ENCODE data around the gene ITPRIPL1. TPM values are rescaled to one million over a fixed set of nuclear protein-coding genes. Genes with fewer than 3 reads are reported as not detected.
"Not testable (repeated sequence)": the region's sequence is repeated elsewhere in the genome, so short reads cannot be mapped to it uniquely, and the experiment has no call there.

Gene ITPRIPL1
- total and polyA plus RNA-seq, 8 donors, result 1.3 to 6.1 (median 5.0) TPM

- H3K27ac ChIP-seq, result no peak overlapping the region
- ATAC-seq (no peak), DNase-seq (no peak)
- no peak for TF ChIP-seq CTCF (IDR thresholded peaks at IDR 0.05)
- intact Hi-C loops (cut with DNase I), result no loop called here
- H3K9me3 ChIP-seq, result no peaks in the 10 kb centered on the region
- H3K4me3 ChIP-seq, result no peak overlapping the region
- peaks cover 12 to 100% of the 10 kb centered on the region in 2 donors for H3K36me3 ChIP-seq
- no peaks in the 10 kb centered on the region for H3K4me1 ChIP-seq
- H3K27me3 ChIP-seq, result no peaks in the 10 kb centered on the region
Measured at GRCh38 chr2:96291751-96292150, 33.4 kb upstream of the ITPRIPL1 start.

- H3K27me3 ChIP-seq; ATAC-seq; H3K4me3 ChIP-seq; H3K27ac ChIP-seq; DNase-seq; H3K9me3 ChIP-seq; intact Hi-C loops (cut with DNase I); H3K4me1 ChIP-seq: not testable (repeated sequence)
- peaks cover 4 to 100% of the 10 kb centered on the region in 2 donors for H3K36me3 ChIP-seq
Measured at GRCh38 chr2:96294271-96294670, 30.8 kb upstream of the ITPRIPL1 start.

- no peaks in the 10 kb centered on the region for H3K9me3 ChIP-seq
- H3K4me3 ChIP-seq, result no peak overlapping the region
- TF ChIP-seq CTCF (IDR thresholded peaks at IDR 0.05), result no peak
- peaks cover 0 to 9% of the 10 kb centered on the region in 2 donors for H3K4me1 ChIP-seq
- no peaks in the 10 kb centered on the region for H3K27me3 ChIP-seq
- ATAC-seq (no peak), DNase-seq (no peak)
- H3K36me3 ChIP-seq, result peaks cover 0 to 100% of the 10 kb centered on the region in 2 donors
- intact Hi-C loops (cut with DNase I), result no loop called here
- no peak overlapping the region for H3K27ac ChIP-seq
Measured at GRCh38 chr2:96296925-96297324, 28.2 kb upstream of the ITPRIPL1 start.

- no peaks in the 10 kb centered on the region for H3K9me3 ChIP-seq
- H3K36me3 ChIP-seq, result peaks cover 0 to 75% of the 10 kb centered on the region in 2 donors
- DNase-seq (no peak), ATAC-seq (no peak)
- no peaks in the 10 kb centered on the region for H3K27me3 ChIP-seq
- H3K27ac ChIP-seq, result no peak overlapping the region
- H3K4me3 ChIP-seq, result no peak overlapping the region
- intact Hi-C loops (cut with DNase I), result no loop called here
- H3K4me1 ChIP-seq, result peaks cover 8 to 48% of the 10 kb centered on the region in 2 donors
- no peak for TF ChIP-seq CTCF (IDR thresholded peaks at IDR 0.05)
Measured at GRCh38 chr2:96301865-96302264, 23.3 kb upstream of the ITPRIPL1 start.

- Histone ChIP-seq H3K4me3 (peak overlapping the region; percentile 79 to 89), H3K9me3 (no peaks in the 10 kb centered on the region), H3K27ac (peak overlapping the region in 1 of 2 donors; percentile 87), H3K4me1 (peaks cover 8 to 48% of the 10 kb centered on the region in 2 donors), H3K27me3 (no peaks in the 10 kb centered on the region), H3K36me3 (peaks cover 0 to 48% of the 10 kb centered on the region in 2 donors)
- no peak for ATAC-seq
- no peak for DNase-seq
- no peak for TF ChIP-seq CTCF (IDR thresholded peaks at IDR 0.05)
- intact Hi-C loops (cut with DNase I), result no loop called here
Measured at GRCh38 chr2:96304606-96305005, 20.5 kb upstream of the ITPRIPL1 start.

All from left lung (tissue), 10 donors.